ENCODE data around the gene HNRNPC.
A peak's percentile ranks its signal among the peaks of the same experiment; 100 is the strongest.
"Not testable (repeated sequence)": the region's sequence is repeated elsewhere in the genome, so short reads cannot be mapped to it uniquely, and the experiment has no call there.

HNRNPC gene

DNA sequence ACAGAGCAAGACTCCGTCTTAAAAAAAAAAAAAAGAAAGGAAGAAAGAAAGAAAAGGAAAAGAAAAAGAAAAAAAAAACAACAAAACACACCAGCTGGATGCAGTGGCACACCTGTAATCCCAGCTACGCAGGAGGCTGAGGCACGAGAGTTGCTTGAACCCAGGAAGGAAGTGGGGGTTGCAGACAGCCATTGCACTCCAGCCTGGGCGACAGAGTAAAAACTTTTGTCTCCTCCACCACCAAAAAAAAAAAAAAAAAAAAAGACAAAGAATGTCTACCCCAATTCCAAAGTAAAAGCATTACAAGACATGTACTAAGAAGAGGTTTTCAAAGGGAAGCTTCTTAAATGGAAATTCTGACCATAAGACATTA lies 53.4 kb downstream of the HNRNPC start:
- peaks cover 100% of the 10 kb centered on the region for H4K20me1 ChIP-seq
- H3K36me3 ChIP-seq = peaks cover 100% of the 10 kb centered on the region

GRCh38 chr14:21215130-21215878 lies 53.9 kb downstream of the HNRNPC start:
- no peak overlapping the region for H3K9ac ChIP-seq
- H3K27me3 ChIP-seq = no peaks in the 10 kb centered on the region
- H3K4me2 ChIP-seq = no peak overlapping the region; the same call in 1 of the 2 replicates
- peaks cover 98% of the 10 kb centered on the region for H4K20me1 ChIP-seq
- H3K27ac ChIP-seq = no peak overlapping the region
- peaks cover 50% of the 10 kb centered on the region for H3K4me1 ChIP-seq
- H3K36me3 ChIP-seq = peaks cover 98% of the 10 kb centered on the region
- no peak for TF ChIP-seq Cebpa-rat (IDR thresholded peaks at IDR 0.05)
- H3K9me3 ChIP-seq = no peaks in the 10 kb centered on the region
- H3K4me3 ChIP-seq = no peak overlapping the region

More for the DNA sequence above, 53.4 kb downstream of the HNRNPC start:
- Histone ChIP-seq H3K9ac (no peak overlapping the region), H3K4me3 (no peak overlapping the region), H3K27me3 (no peaks in the 10 kb centered on the region), H3K9me3 (no peaks in the 10 kb centered on the region), H3K27ac (no peak overlapping the region), H3K4me2 (peak overlapping the region; percentile 45), H3K4me1 (peaks cover 51% of the 10 kb centered on the region)
- TF ChIP-seq Cebpa-rat (IDR thresholded peaks at IDR 0.05) = no peak

- Histone ChIP-seq H3K27ac (no peak overlapping the region), H3K9me3 (no peaks in the 10 kb centered on the region), H4K20me1 (peaks cover 98% of the 10 kb centered on the region), H3K9ac (no peak overlapping the region), H3K4me3 (no peak overlapping the region), H3K36me3 (peaks cover 98% of the 10 kb centered on the region), H3K27me3 (no peaks in the 10 kb centered on the region), H3K4me1 (peaks cover 37% of the 10 kb centered on the region), H3K4me2 (no peak overlapping the region)
- TF ChIP-seq Cebpa-rat (IDR thresholded peaks at IDR 0.05) = no peak
Measured at GRCh38 chr14:21213652-21214051, 55.6 kb downstream of the HNRNPC start.

DNA sequence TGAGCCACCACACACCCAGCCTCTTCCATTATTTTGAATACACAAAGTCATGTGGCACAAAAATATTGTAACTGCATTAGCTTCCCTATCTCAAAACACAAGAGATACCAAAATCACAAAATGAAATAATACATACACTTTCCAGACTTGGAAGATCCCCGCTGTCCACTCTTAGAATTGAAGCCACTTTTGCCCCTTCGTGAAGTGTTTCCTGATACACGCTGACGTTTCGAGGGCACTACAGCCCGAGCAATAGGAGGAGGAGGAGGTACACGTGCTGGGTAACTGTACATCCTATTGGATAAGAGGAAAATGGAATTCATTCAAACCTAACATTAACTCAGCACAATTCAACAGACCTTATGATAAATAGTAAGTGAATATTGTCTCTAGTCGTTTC lies 56.4 kb downstream of the HNRNPC start:
- peaks cover 28% of the 10 kb centered on the region for H3K4me1 ChIP-seq
- not testable (repeated sequence) for H3K4me3 ChIP-seq, H3K27ac ChIP-seq, H3K27me3 ChIP-seq, H3K4me2 ChIP-seq, H3K9ac ChIP-seq, H3K9me3 ChIP-seq
- peaks cover 98% of the 10 kb centered on the region for H3K36me3 ChIP-seq
- H4K20me1 ChIP-seq = peaks cover 98% of the 10 kb centered on the region

DNA sequence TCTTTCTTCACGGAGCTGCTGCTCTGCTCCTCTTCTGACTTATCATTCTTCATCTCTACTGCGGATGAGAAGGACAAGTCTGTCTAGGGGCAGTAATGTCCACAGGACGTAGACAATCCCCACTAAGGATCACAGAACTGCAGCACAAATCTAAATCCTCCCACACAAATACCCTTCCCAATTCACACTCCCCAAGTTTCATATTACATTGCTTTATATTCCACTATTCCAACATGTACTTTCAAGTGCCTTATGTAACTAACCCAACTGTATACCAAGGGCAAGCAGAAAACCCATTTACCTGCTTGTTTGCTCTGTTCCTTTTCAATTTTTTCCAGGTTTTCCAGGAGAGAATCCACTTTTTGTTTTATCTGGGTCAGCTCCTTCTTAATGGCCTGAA lies 57.7 kb downstream of the HNRNPC start:
- TF ChIP-seq Cebpa-rat (IDR thresholded peaks at IDR 0.05) = no peak
- H3K4me3 ChIP-seq = no peak overlapping the region
- H3K4me1 ChIP-seq = peaks cover 15% of the 10 kb centered on the region
- H3K36me3 ChIP-seq = peaks cover 98% of the 10 kb centered on the region
- H3K4me2 ChIP-seq = no peak overlapping the region
- H3K27me3 ChIP-seq = no peaks in the 10 kb centered on the region
- H3K27ac ChIP-seq = no peak overlapping the region
- H3K9me3 ChIP-seq = no peaks in the 10 kb centered on the region
- H4K20me1 ChIP-seq = peaks cover 98% of the 10 kb centered on the region
- no peak overlapping the region for H3K9ac ChIP-seq

DNA sequence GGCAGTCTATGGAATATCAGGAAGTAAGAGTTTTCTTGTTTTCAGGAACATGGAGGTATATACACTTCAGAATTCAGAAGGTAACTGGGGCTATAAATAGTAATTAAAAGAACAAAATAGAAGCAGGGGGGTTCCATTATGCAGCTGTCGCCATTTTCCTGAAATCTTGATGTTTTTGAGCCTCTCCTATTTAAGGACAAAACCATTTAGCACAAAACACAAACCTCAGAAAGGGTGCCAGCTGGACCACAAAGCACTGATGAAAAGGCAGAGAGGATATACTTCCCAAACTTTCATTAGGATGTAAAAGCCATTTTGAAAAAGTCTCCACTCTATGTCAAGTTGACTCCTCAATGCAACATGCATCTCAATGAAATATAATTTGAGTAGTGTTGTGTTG lies 59.2 kb downstream of the HNRNPC start:
- Histone ChIP-seq H3K27ac (no peak overlapping the region), H3K27me3 (no peaks in the 10 kb centered on the region), H3K4me1 (peaks cover under 1% of the 10 kb centered on the region; the same call in 1 of the 2 replicates), H3K9ac (no peak overlapping the region), H3K4me3 (no peak overlapping the region), H3K4me2 (no peak overlapping the region), H3K9me3 (no peaks in the 10 kb centered on the region), H4K20me1 (peaks cover 98% of the 10 kb centered on the region), H3K36me3 (peaks cover 98% of the 10 kb centered on the region)
- TF ChIP-seq Cebpa-rat (IDR thresholded peaks at IDR 0.05) = no peak

- Histone ChIP-seq H3K27ac (no peak overlapping the region), H3K4me3 (no peak overlapping the region), H3K36me3 (peaks cover 98% of the 10 kb centered on the region), H3K4me1 (no peaks in the 10 kb centered on the region), H3K27me3 (no peaks in the 10 kb centered on the region), H4K20me1 (peaks cover 98% of the 10 kb centered on the region), H3K9ac (no peak overlapping the region), H3K9me3 (no peaks in the 10 kb centered on the region), H3K4me2 (no peak overlapping the region)
- TF ChIP-seq Cebpa-rat (IDR thresholded peaks at IDR 0.05) = no peak
Measured at GRCh38 chr14:21209185-21209584, 60.1 kb downstream of the HNRNPC start.

DNA sequence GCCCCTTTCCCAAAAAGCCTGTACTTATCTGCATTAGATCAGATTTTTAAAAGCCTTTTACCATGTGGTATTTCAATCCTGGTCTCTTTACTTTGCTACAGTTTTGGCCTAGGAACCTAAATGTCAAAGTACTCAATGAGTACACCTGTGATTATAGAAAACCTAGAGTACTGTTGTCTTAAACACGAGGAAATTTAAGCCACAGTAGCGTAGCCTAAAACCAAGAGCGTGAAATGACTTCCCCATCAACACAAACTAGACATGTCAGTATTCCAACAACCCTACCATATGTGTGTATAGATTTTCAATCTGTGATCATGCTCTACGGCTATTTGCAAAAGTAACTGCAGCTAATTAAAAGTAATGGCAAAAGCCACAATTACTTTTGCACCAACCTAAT lies 60.7 kb downstream of the HNRNPC start:
- no peak for TF ChIP-seq Cebpa-rat (IDR thresholded peaks at IDR 0.05)
- peaks cover 97% of the 10 kb centered on the region for H3K36me3 ChIP-seq
- peaks cover 98% of the 10 kb centered on the region for H4K20me1 ChIP-seq
- H3K27me3 ChIP-seq = no peaks in the 10 kb centered on the region
- H3K9ac ChIP-seq = no peak overlapping the region
- no peak overlapping the region for H3K4me3 ChIP-seq
- no peaks in the 10 kb centered on the region for H3K9me3 ChIP-seq
- H3K4me2 ChIP-seq = no peak overlapping the region
- H3K4me1 ChIP-seq = no peaks in the 10 kb centered on the region
- H3K27ac ChIP-seq = no peak overlapping the region

GRCh38 chr14:21206753-21207684 lies 62.2 kb downstream of the HNRNPC start:
- H3K27me3 ChIP-seq = no peaks in the 10 kb centered on the region
- peaks cover 97% of the 10 kb centered on the region for H4K20me1 ChIP-seq
- TF ChIP-seq Cebpa-rat (IDR thresholded peaks at IDR 0.05) = no peak
- no peaks in the 10 kb centered on the region for H3K4me1 ChIP-seq
- H3K4me2 ChIP-seq = no peak overlapping the region
- H3K36me3 ChIP-seq = peaks cover 94% of the 10 kb centered on the region
- H3K9me3 ChIP-seq = no peaks in the 10 kb centered on the region
- H3K4me3 ChIP-seq = no peak overlapping the region
- H3K27ac ChIP-seq = no peak overlapping the region
- H3K9ac ChIP-seq = no peak overlapping the region

All from BLaER1 (cell line).